Nephron progenitor cell (in vitro differentiated cells): ENCODE data around the gene MARS1.

Source experiments
- DNase-seq: peaks from one replicate; pipeline ENCODE4 v3.0.0; 2021
- H3K27ac Mint-ChIP-seq: 2 replicates; pipeline ENCODE4 v1.8.0; 2021; ENCODE audit warnings: mild to moderate bottlenecking, moderate library complexity, mixed read lengths
- H3K27me3 Mint-ChIP-seq: 2 replicates; pipeline ENCODE4 v1.8.0; 2021; ENCODE audit warnings: mild to moderate bottlenecking, low read depth, mixed read lengths; ENCODE audit not compliant: poor library complexity
- H3K36me3 Mint-ChIP-seq: 2 replicates; pipeline ENCODE4 v1.8.0; 2021; ENCODE audit warnings: low read depth, mixed read lengths
- H3K4me1 Mint-ChIP-seq: 2 replicates; pipeline ENCODE4 v1.8.0; 2021; ENCODE audit warnings: mixed read lengths
- H3K4me3 Mint-ChIP-seq: 2 replicates; pipeline ENCODE4 v1.8.0; 2021; ENCODE audit warnings: mild to moderate bottlenecking, moderate library complexity, mixed read lengths
- H3K9me3 Mint-ChIP-seq: 2 replicates; pipeline ENCODE4 v1.8.0; 2021; ENCODE audit warnings: mild to moderate bottlenecking, moderate library complexity, mixed read lengths
- TF ChIP-seq, protein P1 (sequence below): fragments of 200-600 bp; sonication (generic); IDR thresholded peaks from 2 replicates; pipeline ENCODE4 v1.5.0; 2021; ENCODE audit warnings: antibody characterized with exemption

The MARS1 gene

DNA sequence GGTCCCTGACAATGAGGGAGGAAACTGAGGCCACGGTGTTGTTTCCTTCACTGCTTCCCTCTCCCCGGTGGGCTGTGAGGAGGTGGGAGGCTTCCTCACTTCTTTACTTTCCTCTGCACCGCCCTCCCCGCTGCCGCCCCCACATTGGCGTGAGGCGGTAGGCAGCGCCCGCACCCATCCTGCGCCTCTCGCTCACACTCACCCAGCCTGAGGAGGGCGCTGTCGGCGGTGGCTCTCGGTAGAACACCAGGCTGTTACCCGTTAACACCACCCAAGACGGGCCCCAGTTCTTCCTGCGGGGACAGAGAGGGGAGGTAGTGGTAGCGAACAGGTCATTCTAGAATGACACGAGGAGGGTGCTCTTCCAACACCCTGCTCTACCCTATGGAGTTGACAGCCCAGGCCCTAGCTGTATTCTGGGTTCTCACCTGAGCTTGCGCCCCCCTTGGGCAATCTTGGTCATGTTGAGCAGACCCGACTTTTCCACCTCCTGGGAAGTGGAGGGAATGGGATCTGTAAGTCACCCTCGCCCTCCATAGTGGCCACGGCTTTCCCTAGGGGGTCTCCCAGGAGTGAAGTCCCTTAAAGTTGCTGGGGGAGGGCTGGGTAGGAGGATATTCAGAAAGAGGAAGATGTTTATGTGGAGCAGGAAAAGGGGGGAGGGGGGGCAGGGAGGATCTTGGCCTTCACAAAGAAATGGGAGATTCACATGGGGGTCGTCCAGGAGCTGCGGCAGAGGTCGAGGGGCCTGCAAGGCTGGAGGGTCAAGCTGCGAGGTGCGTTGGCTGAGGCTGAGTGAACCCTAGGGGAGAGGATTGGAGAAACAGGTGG is 11.5 kb upstream of the MARS1 start:
- Mint-ChIP-seq H3K36me3 (no peaks in the 10 kb centered on the region), H3K9me3 (no peaks in the 10 kb centered on the region), H3K4me3 (peak overlapping the region; percentile 61), H3K4me1 (peaks cover 43% of the 10 kb centered on the region), H3K27me3 (peaks cover 99% of the 10 kb centered on the region), H3K27ac (no peak overlapping the region)
- TF ChIP-seq, protein P1, sequence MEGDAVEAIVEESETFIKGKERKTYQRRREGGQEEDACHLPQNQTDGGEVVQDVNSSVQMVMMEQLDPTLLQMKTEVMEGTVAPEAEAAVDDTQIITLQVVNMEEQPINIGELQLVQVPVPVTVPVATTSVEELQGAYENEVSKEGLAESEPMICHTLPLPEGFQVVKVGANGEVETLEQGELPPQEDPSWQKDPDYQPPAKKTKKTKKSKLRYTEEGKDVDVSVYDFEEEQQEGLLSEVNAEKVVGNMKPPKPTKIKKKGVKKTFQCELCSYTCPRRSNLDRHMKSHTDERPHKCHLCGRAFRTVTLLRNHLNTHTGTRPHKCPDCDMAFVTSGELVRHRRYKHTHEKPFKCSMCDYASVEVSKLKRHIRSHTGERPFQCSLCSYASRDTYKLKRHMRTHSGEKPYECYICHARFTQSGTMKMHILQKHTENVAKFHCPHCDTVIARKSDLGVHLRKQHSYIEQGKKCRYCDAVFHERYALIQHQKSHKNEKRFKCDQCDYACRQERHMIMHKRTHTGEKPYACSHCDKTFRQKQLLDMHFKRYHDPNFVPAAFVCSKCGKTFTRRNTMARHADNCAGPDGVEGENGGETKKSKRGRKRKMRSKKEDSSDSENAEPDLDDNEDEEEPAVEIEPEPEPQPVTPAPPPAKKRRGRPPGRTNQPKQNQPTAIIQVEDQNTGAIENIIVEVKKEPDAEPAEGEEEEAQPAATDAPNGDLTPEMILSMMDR = peak; percentile 15
- no peak for DNase-seq

DNA sequence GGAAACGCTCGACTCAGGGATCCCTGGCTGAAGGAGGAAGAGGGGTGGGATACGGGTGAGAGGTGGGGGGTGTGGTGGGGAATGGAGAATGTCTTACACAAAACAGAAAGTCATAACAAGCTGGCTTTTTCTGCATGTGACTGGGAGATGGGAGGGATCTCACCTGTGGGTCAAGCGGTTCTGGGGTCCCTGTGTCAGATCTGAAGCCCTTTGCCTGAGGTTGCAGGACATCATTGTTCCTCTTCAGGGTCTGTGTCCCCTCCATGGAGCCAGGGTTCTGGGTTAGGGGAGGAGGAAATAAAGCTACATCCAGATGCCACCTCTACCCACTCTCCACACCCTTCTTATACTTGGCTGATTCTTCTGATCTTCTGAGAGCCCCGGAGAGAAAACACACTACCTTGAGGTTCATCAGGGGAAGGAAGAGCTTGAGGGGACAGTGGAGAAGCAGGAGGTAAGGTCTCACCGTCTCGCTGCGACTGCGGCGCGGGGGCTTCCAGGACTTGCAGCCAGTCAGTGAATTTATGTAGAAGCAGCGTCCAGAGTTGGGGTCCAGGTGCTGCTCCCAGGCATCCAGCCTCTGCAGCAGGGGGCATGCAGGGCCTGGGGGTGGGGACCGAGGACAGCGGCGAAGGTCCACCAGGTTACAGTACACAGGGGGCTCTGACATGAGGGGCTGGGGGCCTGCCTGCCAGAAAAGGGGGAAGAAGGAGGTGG is 10.7 kb upstream of the MARS1 start:
- no peak for DNase-seq
- H3K4me1 Mint-ChIP-seq = peaks cover 46% of the 10 kb centered on the region
- H3K36me3 Mint-ChIP-seq = no peaks in the 10 kb centered on the region
- TF ChIP-seq, protein P1 = no peak
- peak overlapping the region; percentile 46 for H3K4me3 Mint-ChIP-seq
- no peak overlapping the region for H3K27ac Mint-ChIP-seq
- peaks cover 100% of the 10 kb centered on the region for H3K27me3 Mint-ChIP-seq
- H3K9me3 Mint-ChIP-seq = no peaks in the 10 kb centered on the region

DNA sequence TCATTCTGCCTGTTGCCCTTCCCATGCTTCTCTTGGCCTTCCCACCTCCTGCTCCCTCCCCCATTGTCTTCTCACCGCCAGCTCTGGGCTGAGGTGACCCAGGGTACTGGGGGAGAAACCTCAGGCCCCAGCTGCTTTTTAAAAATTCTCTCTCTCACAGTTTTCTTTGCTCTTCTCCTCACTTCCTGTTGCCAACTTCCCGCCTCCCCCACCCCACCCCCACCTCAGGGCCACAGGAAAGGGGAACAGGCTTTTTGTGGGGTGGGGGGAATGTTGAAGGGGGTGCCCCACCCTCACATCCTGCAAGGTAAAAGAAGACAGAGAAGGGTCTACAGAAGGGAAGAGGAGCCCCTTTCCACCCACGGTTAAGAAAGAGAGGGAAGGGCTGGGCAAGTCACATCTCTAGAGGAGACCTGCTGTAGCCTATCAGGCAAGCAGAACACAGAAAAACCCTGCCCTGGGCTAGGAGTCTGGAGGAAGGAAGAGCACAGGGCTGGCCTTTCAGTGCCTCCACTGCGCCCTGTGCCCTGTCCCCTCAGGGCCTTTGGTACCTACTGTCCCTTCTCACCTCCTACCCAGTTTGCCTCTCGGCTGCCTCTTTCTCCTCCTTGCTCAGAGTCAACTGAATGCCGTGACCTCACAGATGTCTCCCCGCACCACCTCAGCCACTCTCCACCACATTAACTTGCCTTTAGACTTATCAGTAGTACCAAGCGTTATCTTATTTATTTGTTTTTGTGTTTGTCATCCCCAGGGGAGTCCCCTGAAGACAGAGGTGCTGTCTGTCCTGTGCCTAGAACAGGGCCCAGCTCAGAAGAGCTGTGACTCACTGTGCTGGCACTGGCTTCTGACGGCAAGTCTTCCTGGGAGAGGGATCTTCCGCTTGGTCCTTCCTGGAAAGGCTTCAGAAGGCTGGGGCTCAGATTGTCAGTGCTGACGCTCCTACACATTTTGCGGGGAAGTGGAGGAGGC is 9.9 kb upstream of the MARS1 start:
- Mint-ChIP-seq H3K27me3 (peaks cover 99% of the 10 kb centered on the region), H3K27ac (no peak overlapping the region), H3K4me3 (peak overlapping the region; percentile 28), H3K36me3 (no peaks in the 10 kb centered on the region), H3K9me3 (no peaks in the 10 kb centered on the region), H3K4me1 (peaks cover 46% of the 10 kb centered on the region)
- TF ChIP-seq, protein P1 = no peak
- DNase-seq = no peak

DNA sequence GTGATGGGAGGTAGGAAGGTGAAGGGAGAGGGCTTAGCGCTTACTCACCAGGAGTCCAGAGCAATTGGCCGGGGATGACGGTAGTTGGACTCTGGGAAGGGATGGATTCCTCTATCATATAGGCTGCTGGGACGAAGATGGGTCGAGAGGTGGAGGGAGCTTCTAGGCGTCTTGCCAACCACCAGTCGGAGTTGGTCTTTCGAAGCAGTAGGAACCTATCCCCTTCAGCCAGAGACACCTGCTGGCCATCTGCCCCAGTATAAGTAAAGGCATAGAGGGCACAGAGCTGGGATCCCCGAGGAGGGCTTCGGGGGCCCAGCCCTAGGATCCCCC is 8.9 kb upstream of the MARS1 start:
- Mint-ChIP-seq H3K4me1 (peaks cover 46% of the 10 kb centered on the region), H3K27me3 (peaks cover 96% of the 10 kb centered on the region), H3K4me3 (no peak overlapping the region), H3K9me3 (no peaks in the 10 kb centered on the region), H3K27ac (no peak overlapping the region), H3K36me3 (no peaks in the 10 kb centered on the region)
- TF ChIP-seq, protein P1 = no peak
- no peak for DNase-seq

DNA sequence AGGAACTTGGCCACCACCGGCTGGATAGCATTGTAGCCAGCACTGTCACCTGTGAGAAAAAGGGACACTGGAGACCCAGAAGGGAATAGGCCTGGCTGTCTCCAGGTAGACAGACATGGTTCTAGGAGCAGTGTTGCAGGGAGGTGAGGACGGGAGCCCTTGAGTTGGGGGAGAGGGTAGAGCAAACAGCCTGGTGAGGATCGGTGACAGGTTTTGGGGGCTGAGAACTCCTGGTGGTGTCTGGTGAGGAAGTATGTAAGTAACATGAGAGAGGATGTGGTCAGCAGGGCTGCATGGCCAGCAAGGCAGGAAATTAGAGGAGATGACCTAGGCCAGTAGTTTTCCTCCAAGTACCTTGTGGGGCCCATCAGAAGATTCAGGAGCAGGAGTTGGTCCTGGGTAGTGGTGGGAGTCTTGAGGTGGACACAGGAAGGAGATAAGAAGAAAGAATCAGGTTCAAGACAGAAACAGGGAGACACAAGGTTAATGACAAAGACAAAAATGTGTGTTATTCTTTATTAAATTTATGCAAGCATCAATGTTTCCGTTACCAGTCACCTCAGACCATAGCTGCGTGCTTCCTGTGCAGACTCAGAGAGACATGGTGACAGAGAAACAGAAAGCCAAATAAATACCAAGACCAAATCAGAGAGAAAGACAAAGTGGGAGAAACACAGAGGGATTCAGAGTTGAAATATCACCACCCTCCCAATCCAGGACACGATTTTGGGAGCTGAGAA is 8.3 kb upstream of the MARS1 start, which contains the start of gene ARHGAP9:
ARHGAP9 (minus strand) TSS at position 491 of the 740 bp plus-strand sequence; CDS start at position 31, 460 bp downstream.
- H3K4me3 Mint-ChIP-seq = no peak within 1 kb of the TSS
- H3K9me3 Mint-ChIP-seq = no peaks in the 10 kb centered on the region
- H3K4me1 Mint-ChIP-seq = peaks cover 46% of the 10 kb centered on the region
- TF ChIP-seq, protein P1 = no peak
- no peaks in the 10 kb centered on the region for H3K36me3 Mint-ChIP-seq
- peaks cover 91% of the 10 kb centered on the region for H3K27me3 Mint-ChIP-seq
- H3K27ac Mint-ChIP-seq = no peak within 1 kb of the TSS
- no peak for DNase-seq
